Natural killer cell (primary cell): Measurements from ENCODE around the gene CPNE8. TPM values are rescaled to one million over a fixed set of nuclear protein-coding genes. Genes with fewer than 3 reads are reported as not detected.

ENCODE experiments used
- ATAC-seq, 3 donors: fragments of 150-1000 bp in 2 of 3; fragments of 200-7000 bp in 1 of 3; cut with Tn5 transposase; 1 replicate in 1 of 3; 2 replicates in 2 of 3; pipeline ENCODE4 v1.10.0; 2021; ENCODE audit warnings: mild to moderate bottlenecking in 2 of 3, moderate library complexity in 2 of 3
- DNase-seq, 2 donors: peaks; one replicate each; pipeline versions ENCODE4 v3.0.0 to v3.0.0-alpha.2; 2013 to 2021; ENCODE audit warnings: mixed read lengths in 1 of 2
- H3K27ac ChIP-seq: one replicate; pipeline ENCODE4 v1.5.1; 2013; ENCODE audit warnings: mild to moderate bottlenecking, low read length
- H3K27me3 ChIP-seq: one replicate; pipeline ENCODE4 v1.6.1; 2013; ENCODE audit warnings: low read length; ENCODE audit not compliant: control insufficient read depth, insufficient read depth
- H3K36me3 ChIP-seq: one replicate; pipeline ENCODE4 v1.6.1; 2013; ENCODE audit warnings: low read length; ENCODE audit not compliant: control insufficient read depth, insufficient read depth
- H3K4me1 ChIP-seq: one replicate; pipeline ENCODE4 v1.6.1; 2013; ENCODE audit warnings: low read length; ENCODE audit not compliant: control insufficient read depth, insufficient read depth
- H3K4me3 ChIP-seq: one replicate; pipeline ENCODE4 v1.5.1; 2013; ENCODE audit warnings: low read length
- H3K9me3 ChIP-seq: one replicate; pipeline ENCODE4 v1.6.1; 2013; ENCODE audit warnings: low read length; ENCODE audit not compliant: control insufficient read depth, insufficient read depth
- H3K27ac Mint-ChIP-seq, 2 donors: one replicate each; pipeline ENCODE4 v1.8.0; 2022; ENCODE audit warnings: mild to moderate bottlenecking in 2 of 2, mixed read lengths in 2 of 2, moderate library complexity in 1 of 2
- H3K27me3 Mint-ChIP-seq, 2 donors: one replicate each; pipeline ENCODE4 v1.8.0; 2022; ENCODE audit warnings: low read depth in 2 of 2, mixed read lengths in 2 of 2
- H3K36me3 Mint-ChIP-seq: one replicate; pipeline ENCODE4 v1.8.0; 2022; ENCODE audit warnings: mixed read lengths
- H3K4me1 Mint-ChIP-seq, 2 donors: one replicate each; pipeline ENCODE4 v1.8.0; 2022; ENCODE audit warnings: mixed read lengths in 2 of 2
- H3K4me3 Mint-ChIP-seq: one replicate; pipeline ENCODE4 v1.8.0; 2022; ENCODE audit warnings: mild to moderate bottlenecking, moderate library complexity, mixed read lengths
- H3K9me3 Mint-ChIP-seq, 2 donors: one replicate each; pipeline ENCODE4 v1.8.0; 2022; ENCODE audit warnings: mixed read lengths in 2 of 2
- CTCF ChIP-seq: fragments of 200-600 bp; IDR thresholded peaks from one replicate; pipeline ENCODE4 v1.8.0; 2022; ENCODE audit warnings: antibody characterized with exemption
- WGBS: methylation state at CpG from one replicate; pipeline ENCODE4 v1.1.7; 2013; ENCODE audit warnings: missing lambda C conversion rate; ENCODE audit not compliant: insufficient coverage; 5-methylcytosine and 5-hydroxymethylcytosine counted together
- intact Hi-C: fragments of 100-400 bp; cut with micrococcal nuclease; formaldehyde crosslinking; loops from one replicate; pipeline ENCODE4 v1.14.2; 2022
- total RNA-seq, 4 donors: library from RNA; stranded (reverse); fragments of 120-200 nt in 1 of 4; gene quantifications; one replicate each; pipeline versions ENCODE4 v1.2.3 to v1.2.4, GENCODE V29; 2013 to 2022

The CPNE8 gene
- total RNA-seq, 3 donors from 2014 or later (not counting 1 experiment from before 2014, with no cell fraction given), result 6.1 to 8.1 (median 7.9) TPM

GRCh38 chr12:38838056-38838850 lies 67.1 kb downstream of the CPNE8 start:
- WGBS, result 81% methylated on average over 2 of the region's 2 CpGs

GRCh38 chr12:38831715-38832114 lies 73.7 kb downstream of the CPNE8 start:
- no peaks in the 10 kb centered on the region for H3K27me3 ChIP-seq
- no peaks in the 10 kb centered on the region for H3K9me3 ChIP-seq
- H3K4me3 ChIP-seq, result no peak overlapping the region
- H3K27me3 Mint-ChIP-seq, result no peaks in the 10 kb centered on the region
- 97% methylated on average over 5 of the region's 5 CpGs for WGBS
- H3K4me1 ChIP-seq, result no peaks in the 10 kb centered on the region
- peaks cover 0 to 6% of the 10 kb centered on the region in 2 donors for H3K4me1 Mint-ChIP-seq
- H3K36me3 Mint-ChIP-seq, result no peaks in the 10 kb centered on the region
- no peaks in the 10 kb centered on the region for H3K36me3 ChIP-seq
- H3K4me3 Mint-ChIP-seq, result no peak overlapping the region
- TF ChIP-seq CTCF, result no peak
- H3K27ac Mint-ChIP-seq, result no peak overlapping the region
- intact Hi-C loops, result no loop called here
- H3K27ac ChIP-seq, result no peak overlapping the region
- peaks cover 2 to 3% of the 10 kb centered on the region in 2 donors for H3K9me3 Mint-ChIP-seq
- ATAC-seq (no peak), DNase-seq (no peak)

More at GRCh38 chr12:38838056-38838850, 67.1 kb downstream of the CPNE8 start:
- Mint-ChIP-seq H3K27me3 (no peaks in the 10 kb centered on the region), H3K36me3 (no peaks in the 10 kb centered on the region), H3K4me3 (no peak overlapping the region), H3K4me1 (peaks cover 0 to 6% of the 10 kb centered on the region in 2 donors), H3K27ac (no peak overlapping the region), H3K9me3 (peaks cover 0 to 2% of the 10 kb centered on the region in 2 donors)
- no peak for ATAC-seq
- no peaks in the 10 kb centered on the region for H3K9me3 ChIP-seq
- H3K4me3 ChIP-seq, result no peak overlapping the region
- H3K27me3 ChIP-seq, result no peaks in the 10 kb centered on the region
- H3K4me1 ChIP-seq, result no peaks in the 10 kb centered on the region
- no peak for DNase-seq
- intact Hi-C loops, result no loop called here
- no peak for TF ChIP-seq CTCF
- no peak overlapping the region for H3K27ac ChIP-seq
- H3K36me3 ChIP-seq, result no peaks in the 10 kb centered on the region

DNA sequence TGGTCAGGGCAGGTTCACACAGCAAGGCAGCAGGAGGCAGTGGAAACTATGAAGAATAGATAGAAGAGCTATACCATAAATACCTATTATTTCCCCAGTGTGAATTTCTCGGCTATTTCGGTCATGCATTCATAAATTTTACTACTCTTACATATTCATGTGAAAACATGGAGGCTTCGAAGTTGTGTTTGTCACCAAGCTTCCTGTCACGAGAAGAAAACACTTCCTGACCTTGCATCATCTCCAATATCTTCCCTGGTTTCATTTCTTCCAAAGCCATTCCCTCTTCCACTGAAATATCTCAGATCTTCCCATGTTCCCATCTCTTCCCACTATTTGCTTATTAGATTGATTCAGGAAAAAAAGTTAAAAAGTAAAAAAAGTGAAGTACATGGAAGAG lies 80.4 kb downstream of the CPNE8 start:
- no peak for TF ChIP-seq CTCF
- ATAC-seq (no peak), DNase-seq (no peak)
- Mint-ChIP-seq H3K4me1 (no peaks in the 10 kb centered on the region), H3K27me3 (no peaks in the 10 kb centered on the region), H3K36me3 (no peaks in the 10 kb centered on the region), H3K4me3 (no peak overlapping the region), H3K27ac (no peak overlapping the region), H3K9me3 (no peaks in the 10 kb centered on the region)
- Histone ChIP-seq H3K36me3 (no peaks in the 10 kb centered on the region), H3K27ac (no peak overlapping the region), H3K4me3 (no peak overlapping the region), H3K27me3 (no peaks in the 10 kb centered on the region), H3K9me3 (no peaks in the 10 kb centered on the region), H3K4me1 (no peaks in the 10 kb centered on the region)
- intact Hi-C loops, result no loop called here
- 94% methylated on average over 4 of the region's 4 CpGs for WGBS

- TF ChIP-seq CTCF, result no peak
- H3K9me3 Mint-ChIP-seq, result no peaks in the 10 kb centered on the region
- no peak overlapping the region for H3K4me3 Mint-ChIP-seq
- H3K27ac ChIP-seq, result no peak overlapping the region
- DNase-seq, result no peak
- H3K9me3 ChIP-seq, result no peaks in the 10 kb centered on the region
- no peaks in the 10 kb centered on the region for H3K36me3 Mint-ChIP-seq
- no peak overlapping the region for H3K4me3 ChIP-seq
- H3K4me1 Mint-ChIP-seq, result no peaks in the 10 kb centered on the region
- no peaks in the 10 kb centered on the region for H3K27me3 Mint-ChIP-seq
- ATAC-seq, result no peak
- H3K27me3 ChIP-seq, result no peaks in the 10 kb centered on the region
- no peaks in the 10 kb centered on the region for H3K36me3 ChIP-seq
- H3K4me1 ChIP-seq, result no peaks in the 10 kb centered on the region
- WGBS, result 84% methylated on average over 5 of the region's 6 CpGs
- no peak overlapping the region for H3K27ac Mint-ChIP-seq
- intact Hi-C loops, result no loop called here
Measured at GRCh38 chr12:38823738-38824137, 81.7 kb downstream of the CPNE8 start.
